Stimulated activated CD8-positive, alpha-beta memory T cell treated with anti-CD3 and anti-CD28 coated beads, Interleukin-12 subunit alpha, Interleukin-12 subunit beta, amount 100 ng/mL, for 1 hour (primary cell): Measurements from ENCODE around the gene NHSL2.

Experiments used
- DNase-seq: peaks from one replicate; pipeline ENCODE4 v3.0.0-alpha.2; 2020; ENCODE audit warnings: low read depth

NHSL2 gene

DNA sequence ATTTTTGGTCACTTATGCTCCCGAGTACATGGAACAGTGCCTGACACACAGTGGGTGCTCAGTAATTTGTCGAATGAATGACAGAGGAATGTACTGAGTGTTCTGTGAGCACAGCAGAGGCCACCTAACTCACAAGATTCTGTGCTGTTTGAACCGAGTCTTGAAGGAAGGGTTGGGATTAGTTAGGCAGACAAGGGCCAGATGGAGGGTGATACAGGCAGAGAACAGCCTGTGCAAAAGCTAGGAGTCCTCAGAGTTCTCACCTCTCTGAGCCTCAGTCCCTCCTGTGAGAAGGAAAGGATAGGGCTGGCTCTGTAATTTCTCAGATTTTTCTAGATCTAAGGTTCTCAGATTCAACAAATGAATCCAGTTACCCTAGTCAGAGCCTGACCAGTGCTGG, 108.8 kb downstream of the NHSL2 start:
- DNase-seq = no peak

GRCh38 chrX:72020204-72020603, 109.6 kb downstream of the NHSL2 start:
- DNase-seq = no peak

DNA sequence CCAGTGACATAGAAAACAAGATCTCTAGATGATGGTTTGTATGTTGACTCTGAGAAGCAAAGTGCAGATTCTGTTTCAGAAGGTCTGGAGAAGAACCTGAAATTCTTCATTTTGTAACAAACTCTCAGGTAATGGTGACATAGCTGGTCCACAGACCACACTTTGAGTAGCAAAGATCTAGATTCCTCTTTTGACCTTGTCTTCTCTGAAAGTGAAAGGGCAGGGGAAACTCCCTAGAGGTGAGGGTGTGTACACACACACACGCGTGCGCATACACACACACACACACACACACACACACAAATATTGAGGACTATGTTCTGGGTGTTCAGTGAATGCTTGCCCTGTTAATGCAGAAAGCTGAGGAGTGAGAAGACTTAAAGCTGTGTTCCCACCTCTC, 110.1 kb downstream of the NHSL2 start:
- DNase-seq = no peak

DNA sequence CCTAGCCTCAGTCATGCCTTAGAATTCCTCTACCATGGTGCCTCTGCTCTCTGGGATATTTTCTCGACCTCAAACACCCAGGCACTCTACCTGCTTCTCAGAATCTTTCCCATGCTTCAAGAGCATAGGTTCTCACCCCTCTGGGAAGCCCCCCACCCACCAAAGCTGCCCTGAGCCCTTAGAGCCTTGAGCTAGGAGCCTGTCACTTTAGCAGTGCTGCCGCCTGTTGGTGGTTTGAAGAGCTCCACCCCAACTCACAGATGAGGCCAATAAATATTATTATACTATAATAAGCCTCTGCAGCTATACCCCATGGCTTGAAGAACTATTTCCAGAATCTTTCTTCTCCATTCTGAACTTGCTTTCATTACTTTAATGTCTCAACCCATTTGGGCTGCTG, 111.3 kb downstream of the NHSL2 start:
- no peak for DNase-seq

- DNase-seq = no peak
Measured at GRCh38 chrX:72023071-72023470, 112.4 kb downstream of the NHSL2 start.

- no peak for DNase-seq
Measured at GRCh38 chrX:72025236-72025770, 114.7 kb downstream of the NHSL2 start.

DNA sequence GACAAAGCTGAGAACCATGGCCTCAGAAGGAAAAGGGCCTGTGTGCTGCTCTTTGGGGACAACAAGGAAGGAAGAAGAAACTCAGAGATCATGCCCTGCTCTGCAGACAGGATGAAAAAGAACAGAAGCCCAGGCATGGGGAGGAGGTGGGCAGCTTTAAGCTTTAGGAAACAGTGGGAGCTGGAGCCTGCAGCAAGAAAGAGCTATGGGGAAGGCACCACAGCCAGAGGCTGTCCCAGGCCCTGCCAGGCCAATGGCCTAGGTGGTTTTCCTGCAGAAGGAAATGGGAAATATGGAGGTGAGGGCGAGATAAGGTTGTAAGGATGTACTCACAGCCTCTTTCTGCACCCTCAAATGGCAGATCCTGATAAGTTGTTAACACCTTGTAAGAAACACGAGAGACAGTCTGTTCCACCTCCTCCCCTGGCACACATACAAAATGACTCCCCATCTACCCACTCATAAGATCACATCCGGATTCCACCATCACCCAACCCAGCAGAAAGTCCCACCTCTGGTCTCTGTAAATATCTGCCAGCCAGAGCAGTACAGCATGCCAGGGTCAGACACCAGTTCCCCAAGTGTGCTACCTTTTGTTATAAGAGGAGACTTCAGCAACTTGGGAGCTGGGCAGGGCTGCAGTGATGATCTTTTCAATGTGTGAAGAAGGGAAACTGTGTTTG, 115.8 kb downstream of the NHSL2 start:
- no peak for DNase-seq

- DNase-seq = no peak
Measured at GRCh38 chrX:72027024-72027913, 116.6 kb downstream of the NHSL2 start.

GRCh38 chrX:72027914-72028307, 117.3 kb downstream of the NHSL2 start:
- DNase-seq = no peak

GRCh38 chrX:72028701-72029470, 118.2 kb downstream of the NHSL2 start:
- no peak for DNase-seq

DNA sequence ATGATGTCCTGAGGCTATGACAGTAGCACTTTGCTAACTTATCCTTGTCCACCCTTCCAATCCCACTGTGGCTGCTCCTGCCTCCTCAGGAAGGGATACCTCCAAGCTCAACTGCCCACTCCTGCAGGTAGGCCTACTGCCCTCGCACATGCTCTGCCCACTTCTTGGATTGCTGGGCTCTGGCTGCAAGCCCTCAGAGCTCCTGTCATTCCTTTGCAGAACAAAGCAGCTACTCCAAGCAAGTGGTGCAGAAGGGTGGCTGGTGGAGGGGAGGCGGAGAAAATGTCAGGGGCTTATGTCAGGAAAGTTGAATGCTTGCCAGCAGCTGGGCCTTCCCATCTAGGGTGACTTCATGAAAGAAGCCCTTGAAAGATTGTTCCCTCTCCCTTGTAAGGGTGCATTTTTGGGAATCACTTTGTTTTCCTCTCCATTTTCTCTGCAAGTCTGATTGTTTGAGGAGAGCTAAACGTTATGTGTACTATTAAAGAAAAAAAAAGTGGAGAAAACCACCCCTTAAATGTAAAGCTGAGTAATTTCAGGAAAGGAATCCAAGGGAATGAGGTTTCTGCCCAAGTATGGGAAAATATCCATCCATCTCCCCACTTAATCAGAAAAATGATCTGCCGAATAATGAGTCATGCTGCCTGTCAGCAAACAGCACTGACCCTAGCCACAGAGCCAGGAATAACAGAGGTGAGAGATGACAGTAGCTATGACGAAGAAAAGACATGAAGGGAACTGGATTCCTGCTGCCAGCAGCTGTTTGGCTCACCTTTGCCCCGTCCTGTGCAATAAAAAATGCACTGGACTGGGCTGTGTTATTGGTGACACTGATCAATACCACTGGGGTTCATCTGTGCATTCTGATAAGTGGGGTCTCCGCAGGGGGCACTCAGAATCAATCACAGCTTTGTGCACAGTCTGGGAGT, 119.1 kb downstream of the NHSL2 start:
- DNase-seq = no peak

- no peak for DNase-seq
Measured at GRCh38 chrX:72030431-72030830, 119.8 kb downstream of the NHSL2 start.

DNA sequence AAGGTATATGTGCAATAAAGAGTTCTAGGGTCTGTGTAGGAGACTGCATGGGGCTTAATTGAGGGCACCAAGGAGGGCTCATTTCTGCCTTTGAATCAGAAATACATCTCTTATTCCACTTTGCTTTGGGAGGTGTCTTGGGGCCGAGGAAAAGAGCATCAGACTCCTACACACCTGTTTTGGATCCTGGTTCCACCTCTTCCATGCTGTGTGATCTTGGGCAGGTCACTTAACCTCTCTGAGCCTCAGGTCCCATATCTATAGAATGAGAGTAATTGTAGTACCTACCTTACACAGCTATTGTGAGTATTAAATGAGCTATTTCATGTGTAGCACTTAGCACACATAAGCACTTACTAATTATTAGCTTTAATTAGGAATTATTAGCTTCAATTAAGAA, 120.5 kb downstream of the NHSL2 start:
- DNase-seq = no peak

- DNase-seq = no peak
Measured at GRCh38 chrX:72031634-72032033, 121.0 kb downstream of the NHSL2 start.

DNA sequence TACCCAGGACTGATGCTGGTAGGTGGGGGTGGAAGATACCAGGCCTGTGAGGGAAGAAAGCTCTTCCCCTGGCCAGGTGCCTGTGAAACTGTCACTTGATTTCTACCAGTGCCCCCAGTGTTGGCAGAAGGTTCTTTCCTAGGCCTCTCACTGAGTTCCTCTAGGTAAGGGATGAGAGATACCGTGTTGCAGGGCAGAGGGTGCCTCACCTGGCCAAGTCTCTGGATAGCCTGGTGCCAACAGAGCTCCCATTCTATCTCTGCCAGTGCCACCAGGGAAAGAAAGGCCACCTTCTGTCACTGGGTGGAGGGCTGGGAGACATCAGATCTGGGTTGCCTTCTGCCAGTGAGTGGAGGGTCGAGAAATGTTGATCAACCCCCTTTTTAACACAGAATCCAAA, 127.0 kb downstream of the NHSL2 start:
- no peak for DNase-seq

DNA sequence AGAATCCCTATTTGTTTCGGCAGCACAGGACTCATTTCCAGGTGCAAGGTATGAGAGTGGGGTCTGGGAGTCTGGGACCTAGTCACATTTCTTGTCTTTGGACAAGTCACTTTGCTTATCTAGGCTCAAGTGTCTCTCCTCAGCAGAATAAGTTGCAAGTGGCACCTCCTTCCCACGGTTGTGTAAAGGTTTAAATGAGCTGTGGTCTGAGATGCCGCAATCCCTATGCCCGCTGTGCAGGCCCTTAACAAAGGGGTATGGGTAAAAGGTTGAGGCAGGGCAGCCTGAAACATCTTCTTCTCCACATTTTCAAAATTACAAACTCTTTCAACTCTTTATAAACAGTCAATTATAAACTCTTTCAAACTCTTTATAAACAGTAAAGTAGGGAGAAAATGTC, 127.4 kb downstream of the NHSL2 start:
- DNase-seq = no peak

- DNase-seq = no peak
Measured at GRCh38 chrX:72038868-72039267, 128.2 kb downstream of the NHSL2 start.

DNA sequence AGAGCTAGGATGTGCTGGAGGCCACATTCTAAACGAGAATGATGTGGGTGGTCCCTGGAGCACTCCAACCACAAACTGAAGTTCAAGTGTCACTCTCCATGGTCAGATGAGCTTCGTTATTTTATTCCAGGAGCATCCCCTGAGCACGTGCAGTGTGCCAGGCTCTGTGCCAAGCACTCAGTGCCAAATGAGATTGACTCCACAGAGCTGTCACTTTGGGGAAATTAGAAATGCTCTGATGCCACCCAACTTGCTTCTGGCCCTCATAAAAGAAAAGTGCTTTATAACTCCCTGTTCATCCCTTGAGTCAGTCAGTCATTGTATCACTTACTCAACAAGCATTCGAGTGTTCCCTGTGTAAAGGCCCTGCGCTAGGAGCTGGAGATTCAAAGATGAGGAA, 129.9 kb downstream of the NHSL2 start:
- no peak for DNase-seq

DNA sequence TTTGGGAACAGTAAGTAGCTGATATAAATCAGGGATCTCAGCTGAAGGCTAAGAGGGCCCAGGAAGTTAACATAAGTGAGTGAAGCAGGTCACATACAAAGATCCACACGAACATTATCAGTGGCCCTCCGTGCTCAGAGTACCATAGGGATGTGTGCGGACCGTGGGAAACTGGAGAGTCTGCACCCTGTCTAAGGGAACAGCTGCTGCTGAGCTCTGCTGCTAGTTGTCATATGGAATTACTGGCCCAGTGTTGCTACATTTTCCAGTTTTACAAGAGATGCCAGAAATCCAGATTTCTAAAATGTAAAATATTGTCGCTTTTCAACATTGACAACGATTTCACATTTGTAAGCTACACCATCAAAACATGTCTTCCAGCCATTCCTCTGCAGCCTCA, 130.5 kb downstream of the NHSL2 start:
- no peak for DNase-seq

- no peak for DNase-seq
Measured at GRCh38 chrX:72041871-72042851, 131.5 kb downstream of the NHSL2 start.
